Fibroblast of lung (primary cell): ENCODE results near the gene PHKG2. TPM values are rescaled to one million over a fixed set of nuclear protein-coding genes. Genes with fewer than 3 reads are reported as not detected.

ENCODE experiments used
- DNase-seq, 2 donors: peaks; one replicate each; pipeline versions ENCODE4 v3.0.0 to v3.0.0-alpha.2; 2010; ENCODE audit warnings: low read depth in 2 of 2
- H2AFZ ChIP-seq: 2 replicates; pipeline ENCODE4 v1.5.1; 2012; ENCODE audit warnings: low read length, control low read depth, inconsistent platforms
- H3K27ac ChIP-seq: 2 replicates; pipeline ENCODE4 v1.5.1; 2011; ENCODE audit warnings: low read length, control low read depth; ENCODE audit not compliant: insufficient read depth
- H3K27me3 ChIP-seq: 2 replicates; pipeline ENCODE4 v1.5.1; 2011; ENCODE audit warnings: mild to moderate bottlenecking, low read length; ENCODE audit not compliant: control insufficient read depth, insufficient read depth
- H3K36me3 ChIP-seq: 2 replicates; pipeline ENCODE4 v1.5.1; 2011; ENCODE audit warnings: low read length; ENCODE audit not compliant: control insufficient read depth, insufficient read depth
- H3K4me1 ChIP-seq: 2 replicates; pipeline ENCODE4 v1.5.1; 2011; ENCODE audit warnings: low read length; ENCODE audit not compliant: control insufficient read depth, insufficient read depth; ENCODE audit errors: extremely low read depth
- H3K4me2 ChIP-seq: 2 replicates; pipeline ENCODE4 v1.5.1; 2011; ENCODE audit warnings: low read length, control low read depth; ENCODE audit not compliant: insufficient read depth; ENCODE audit errors: extremely low read depth
- H3K4me3 ChIP-seq, 4 experiments: fragments of 200-600 bp in 1 of 4; sonication (generic) in 1 of 4; replicated peaks in 1 of 4; 2 replicates each; pipeline ENCODE4 v1.5.1; 2011 to 2016; ENCODE audit warnings: low read length in 4 of 4, low read depth in 3 of 4, mild to moderate bottlenecking in 3 of 4, control low read depth in 2 of 4, inconsistent platforms in 1 of 4, mixed read lengths in 1 of 4; ENCODE audit not compliant: insufficient read depth in 1 of 4; ENCODE audit errors: control extremely low read depth in 1 of 4
- H3K79me2 ChIP-seq: 2 replicates; pipeline ENCODE4 v1.5.1; 2012; ENCODE audit warnings: mild to moderate bottlenecking, low read length, inconsistent platforms; ENCODE audit not compliant: control insufficient read depth, insufficient read depth
- H3K9ac ChIP-seq: 2 replicates; pipeline ENCODE4 v1.5.1; 2011; ENCODE audit warnings: mild to moderate bottlenecking, low read length, control low read depth; ENCODE audit not compliant: insufficient read depth
- H3K9me3 ChIP-seq: 2 replicates; pipeline ENCODE4 v1.5.1; 2012; ENCODE audit warnings: low read depth, low read length; ENCODE audit not compliant: control insufficient read depth, insufficient read depth
- H4K20me1 ChIP-seq: 2 replicates; pipeline ENCODE4 v1.5.1; 2011; ENCODE audit warnings: low read length; ENCODE audit not compliant: control insufficient read depth, insufficient read depth; ENCODE audit errors: extremely low read depth
- CTCF ChIP-seq, 2 donors: IDR thresholded peaks in 1 of 2; conservative IDR thresholded peaks in 1 of 2; 1 replicate in 1 of 2; 2 replicates in 1 of 2; pipeline ENCODE4 v1.5.1; 2011 to 2012; ENCODE audit warnings: low read length in 2 of 2, control low read depth in 1 of 2, inconsistent platforms in 1 of 2, low read depth in 1 of 2, mild to moderate bottlenecking in 1 of 2
- EZH2 ChIP-seq: IDR thresholded peaks from 2 replicates; pipeline ENCODE4 v1.5.1; 2012; ENCODE audit warnings: low read length, control low read depth, mild to moderate bottlenecking; ENCODE audit errors: missing control alignments
- polyA plus RNA-seq, 2 donors: library from polyadenylated mRNA; depleted of rRNA in 1 of 2; stranded (reverse) in 1 of 2; unstranded in 1 of 2; fragments of >200 nt; gene quantifications; 2 replicates each; pipeline ENCODE4 v1.2.1, GENCODE V29; 2011 to 2012; ENCODE audit warnings: missing spikeins in 1 of 2
- total RNA-seq: library from RNA; depleted of rRNA; stranded (reverse); fragments of >200 nt; gene quantifications from 2 replicates; pipeline ENCODE4 v1.2.1, GENCODE V29; 2014

Gene PHKG2
- total and polyA plus RNA-seq, 2 donors (not counting 1 experiment from before 2014, with no cell fraction given) = 15.4 to 19.4 TPM

GRCh38 chr16:30784215-30784614 is 36.0 kb downstream of the PHKG2 start:
- H3K4me2 ChIP-seq = no peak overlapping the region
- peaks cover 6% of the 10 kb centered on the region for H3K4me1 ChIP-seq
- H3K27ac ChIP-seq = no peak overlapping the region
- no peaks in the 10 kb centered on the region for H3K27me3 ChIP-seq
- peaks cover 16% of the 10 kb centered on the region for H3K36me3 ChIP-seq
- TF ChIP-seq CTCF (conservative IDR thresholded peaks at IDR 0.05 in 1 of 2, IDR thresholded peaks at IDR 0.05 in 1 of 2; ENCODE audit: low read depth in 1 of 2, low read length in 2 of 2) = no peak
- H2AFZ ChIP-seq = no peak overlapping the region
- H3K9me3 ChIP-seq = no peaks in the 10 kb centered on the region
- H3K9ac ChIP-seq = no peak overlapping the region
- H3K79me2 ChIP-seq = peaks cover 20% of the 10 kb centered on the region
- no peak for DNase-seq
- no peaks in the 10 kb centered on the region for H4K20me1 ChIP-seq
- H3K4me3 ChIP-seq = no peak overlapping the region

GRCh38 chr16:30785126-30786106 is 37.2 kb downstream of the PHKG2 start:
- H3K9ac ChIP-seq = peak overlapping the region; percentile 75
- peaks cover 6% of the 10 kb centered on the region for H3K4me1 ChIP-seq
- no peaks in the 10 kb centered on the region for H4K20me1 ChIP-seq
- H3K4me3 ChIP-seq = peak overlapping the region; percentile 78 to 95 (median 86)
- peaks cover 20% of the 10 kb centered on the region for H3K79me2 ChIP-seq
- peak overlapping the region; percentile 93 for H3K4me2 ChIP-seq
- H3K9me3 ChIP-seq = no peaks in the 10 kb centered on the region
- TF ChIP-seq CTCF (conservative IDR thresholded peaks at IDR 0.05 in 1 of 2, IDR thresholded peaks at IDR 0.05 in 1 of 2; ENCODE audit: low read depth in 1 of 2, low read length in 2 of 2) (no peak), EZH2 (no peak)
- H3K27ac ChIP-seq = peak overlapping the region; percentile 87
- H3K36me3 ChIP-seq = peaks cover 12% of the 10 kb centered on the region
- DNase-seq = no peak
- H2AFZ ChIP-seq = no peak overlapping the region
- H3K27me3 ChIP-seq = no peaks in the 10 kb centered on the region

GRCh38 chr16:30786115-30786935 is 38.1 kb downstream of the PHKG2 start:
- H3K9ac ChIP-seq = peak overlapping the region; percentile 94
- TF ChIP-seq CTCF (conservative IDR thresholded peaks at IDR 0.05 in 1 of 2, IDR thresholded peaks at IDR 0.05 in 1 of 2; ENCODE audit: low read depth in 1 of 2, low read length in 2 of 2) = no peak
- no peak for TF ChIP-seq EZH2
- H3K27me3 ChIP-seq = no peaks in the 10 kb centered on the region
- no peaks in the 10 kb centered on the region for H3K9me3 ChIP-seq
- peak overlapping the region; percentile 93 for H3K4me2 ChIP-seq
- H3K79me2 ChIP-seq = peaks cover 20% of the 10 kb centered on the region
- H3K27ac ChIP-seq = peak overlapping the region; percentile 87
- no peaks in the 10 kb centered on the region for H4K20me1 ChIP-seq
- peak overlapping the region; percentile 78 to 95 (median 86) for H3K4me3 ChIP-seq
- peak; percentile 60 to 61 for DNase-seq
- peaks cover 12% of the 10 kb centered on the region for H3K36me3 ChIP-seq
- H3K4me1 ChIP-seq = peaks cover 6% of the 10 kb centered on the region
- H2AFZ ChIP-seq = no peak overlapping the region
